ENCODE measurements around the gene ATP1A4.

Gene ATP1A4

DNA sequence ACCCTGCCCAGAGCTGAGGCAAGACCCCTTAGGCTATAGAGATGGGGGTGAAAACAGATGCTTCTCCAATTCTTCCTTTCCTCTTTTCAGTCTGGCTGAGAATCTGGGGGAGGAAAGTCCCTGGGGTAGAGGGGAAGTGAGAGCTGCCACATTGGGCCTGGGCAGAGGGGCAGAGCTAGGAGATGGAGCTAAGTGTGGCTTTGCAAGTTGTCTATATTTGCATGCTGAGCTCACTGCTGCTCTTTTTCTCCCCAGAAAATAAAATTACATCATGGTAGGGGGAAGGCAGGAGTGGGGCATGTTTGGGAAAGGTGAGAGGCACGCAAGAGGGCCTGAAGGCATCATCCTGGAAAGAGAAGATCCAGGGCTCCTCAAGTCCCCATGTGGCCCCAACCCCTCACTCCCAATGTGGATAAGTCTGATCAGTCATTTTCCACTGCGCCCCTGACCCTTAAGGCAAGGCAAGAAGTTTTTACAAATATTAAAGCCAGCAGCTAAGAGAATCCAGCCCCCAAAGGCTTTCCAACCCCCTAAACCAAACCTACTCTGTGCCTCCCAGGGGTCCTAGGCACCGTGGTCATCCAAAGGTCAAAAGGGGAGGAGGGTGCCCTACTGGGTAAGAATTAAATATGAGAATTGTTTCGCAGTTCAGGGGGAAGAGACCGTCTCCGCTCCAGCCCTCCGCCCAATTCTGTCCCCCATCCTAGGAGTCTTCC, 53.3 kb downstream of the ATP1A4 start:
- in situ Hi-C loops (cut with MboI; ENCODE audit: low sequenced_read_pairs) = no loop called here

DNA sequence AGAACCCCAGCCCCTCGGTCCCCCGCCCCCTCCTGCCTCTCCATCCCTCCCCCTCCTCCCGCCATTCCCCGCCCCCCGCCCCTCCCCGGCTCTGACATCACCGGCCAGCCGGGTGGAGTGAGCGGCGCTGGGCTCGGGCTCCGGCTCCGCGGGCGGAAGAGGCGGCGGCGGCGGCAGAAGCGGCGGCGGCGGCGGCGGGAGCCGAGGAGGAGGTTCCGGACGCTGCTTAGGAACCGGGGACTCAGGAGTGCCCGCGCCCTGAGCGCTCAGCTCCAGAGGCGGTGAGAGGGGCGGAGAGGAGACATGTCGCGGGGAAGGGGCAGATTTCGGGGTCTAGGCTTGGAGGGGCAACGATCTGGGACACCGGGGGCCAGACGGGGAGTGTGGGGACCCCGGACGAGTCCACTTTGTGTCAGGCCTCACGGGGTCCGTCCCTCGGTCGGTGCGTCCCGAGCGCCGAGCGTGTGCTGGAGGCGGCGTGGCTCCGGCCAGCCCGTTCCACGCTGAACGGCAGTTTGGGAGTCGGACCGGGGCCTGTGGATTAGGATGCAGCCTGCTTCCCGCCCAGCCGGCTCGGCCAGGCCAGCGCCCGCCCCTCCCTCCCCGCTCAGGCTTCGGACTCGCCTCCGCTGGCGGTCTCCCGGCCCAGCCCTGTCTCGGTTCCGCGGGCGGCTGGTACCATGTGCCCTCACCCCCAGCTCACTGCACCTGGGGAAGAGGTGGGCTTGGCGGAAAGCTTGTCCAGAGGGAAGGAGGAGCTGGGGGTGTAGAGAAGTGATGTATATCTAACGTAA, 54.0 kb downstream of the ATP1A4 start, which contains the start of gene PEA15:
TSS of gene PEA15 (plus strand) at position 143 of the 794 bp plus-strand sequence. CDS start 6,161 bp downstream, outside the sequence.
- in situ Hi-C loops (cut with MboI; ENCODE audit: low sequenced_read_pairs) = no loop called here

DNA sequence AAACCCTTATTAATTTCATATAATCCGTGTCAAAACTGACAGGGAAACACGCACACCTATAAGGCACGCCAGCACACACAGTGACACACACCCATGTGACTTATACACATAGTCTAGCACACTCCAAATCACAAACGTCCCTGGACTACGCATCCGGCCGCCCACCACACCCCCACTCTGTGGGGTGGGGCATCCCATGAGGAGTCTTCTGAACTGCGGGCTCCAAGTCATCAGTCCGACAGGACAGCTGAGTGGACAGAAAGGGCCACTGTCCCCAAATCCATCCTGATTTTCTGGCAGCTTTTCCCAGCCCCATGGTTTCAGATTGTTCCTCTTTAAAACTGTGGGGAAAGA, 54.6 kb downstream of the ATP1A4 start:
- in situ Hi-C loops (cut with MboI; ENCODE audit: low sequenced_read_pairs) = no loop called here

DNA sequence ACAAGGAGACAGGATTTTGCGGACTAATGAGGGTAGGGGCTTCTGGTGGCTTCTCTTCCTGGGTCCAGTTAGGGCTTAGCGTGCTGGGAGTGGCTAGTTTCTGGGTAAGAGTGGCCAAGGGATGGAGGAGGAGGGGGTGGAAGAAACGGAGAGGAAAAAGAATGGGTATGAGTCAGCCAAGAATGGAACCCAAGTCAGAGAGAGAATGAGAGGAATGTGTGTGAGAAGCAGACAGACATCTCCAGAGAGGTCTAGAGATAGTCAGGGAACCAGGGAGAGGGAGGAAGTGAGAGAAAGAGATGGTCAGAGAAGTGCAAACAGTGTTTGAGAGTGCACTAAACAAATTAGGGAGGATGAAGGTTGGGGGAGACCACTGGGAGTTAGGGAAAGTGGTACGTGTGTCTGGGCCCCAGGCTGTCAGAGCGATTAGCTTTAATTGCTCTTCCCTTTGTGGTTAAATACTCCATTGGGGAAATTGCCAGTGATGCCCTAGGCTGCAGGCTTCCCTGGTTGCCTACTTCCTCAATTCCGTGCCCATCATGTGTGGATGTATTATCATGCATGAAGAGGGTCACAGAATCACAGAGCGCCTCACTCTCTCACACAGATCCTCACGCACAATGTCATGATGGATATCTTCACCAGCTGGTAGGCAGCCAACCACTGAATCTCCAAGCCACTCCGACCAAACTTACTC, 55.2 kb downstream of the ATP1A4 start:
- in situ Hi-C loops (cut with MboI; ENCODE audit: low sequenced_read_pairs) = no loop called here

GRCh38 chr1:160207118-160207650, 55.8 kb downstream of the ATP1A4 start:
- in situ Hi-C loops (cut with MboI; ENCODE audit: low sequenced_read_pairs) = no loop called here

DNA sequence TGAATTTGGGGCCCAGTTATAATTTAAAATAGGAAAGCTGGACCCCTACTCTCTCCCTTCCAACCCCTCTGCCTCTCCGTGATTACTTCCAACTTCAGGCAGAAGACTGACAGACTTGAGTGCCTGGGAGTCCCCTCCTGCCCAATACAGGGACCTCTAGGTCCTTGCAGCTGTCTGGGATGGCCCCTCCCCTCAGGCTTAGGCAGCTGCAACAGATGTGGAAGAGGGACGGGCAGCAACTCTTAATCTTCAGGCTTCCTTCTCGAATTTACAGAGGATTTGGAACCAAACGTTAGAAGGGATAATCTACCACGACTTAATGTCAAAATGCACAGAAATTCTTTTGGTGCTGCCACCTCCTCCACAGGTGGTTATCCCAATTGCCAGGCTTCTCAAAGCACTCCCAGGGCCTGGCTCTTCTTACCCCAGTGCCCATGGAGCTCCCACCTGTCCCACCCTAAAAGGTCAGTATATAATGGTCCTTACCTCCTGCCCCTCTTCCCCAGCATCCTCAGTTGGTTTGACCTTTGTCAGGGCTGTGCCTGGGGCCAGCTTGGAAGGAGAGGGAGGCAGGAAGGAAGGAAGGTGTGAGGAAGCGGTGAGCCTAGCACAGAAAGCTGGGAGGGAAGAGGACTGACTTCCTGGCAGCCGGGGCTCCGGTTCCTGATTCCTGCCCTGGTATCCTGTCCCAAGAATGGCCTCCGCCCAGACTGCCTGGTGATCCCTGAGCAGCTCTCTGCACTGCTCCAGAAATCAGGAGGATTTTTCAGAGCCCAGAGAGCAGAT, 56.6 kb downstream of the ATP1A4 start:
- in situ Hi-C loops (cut with MboI; ENCODE audit: low sequenced_read_pairs) = no loop called here

DNA sequence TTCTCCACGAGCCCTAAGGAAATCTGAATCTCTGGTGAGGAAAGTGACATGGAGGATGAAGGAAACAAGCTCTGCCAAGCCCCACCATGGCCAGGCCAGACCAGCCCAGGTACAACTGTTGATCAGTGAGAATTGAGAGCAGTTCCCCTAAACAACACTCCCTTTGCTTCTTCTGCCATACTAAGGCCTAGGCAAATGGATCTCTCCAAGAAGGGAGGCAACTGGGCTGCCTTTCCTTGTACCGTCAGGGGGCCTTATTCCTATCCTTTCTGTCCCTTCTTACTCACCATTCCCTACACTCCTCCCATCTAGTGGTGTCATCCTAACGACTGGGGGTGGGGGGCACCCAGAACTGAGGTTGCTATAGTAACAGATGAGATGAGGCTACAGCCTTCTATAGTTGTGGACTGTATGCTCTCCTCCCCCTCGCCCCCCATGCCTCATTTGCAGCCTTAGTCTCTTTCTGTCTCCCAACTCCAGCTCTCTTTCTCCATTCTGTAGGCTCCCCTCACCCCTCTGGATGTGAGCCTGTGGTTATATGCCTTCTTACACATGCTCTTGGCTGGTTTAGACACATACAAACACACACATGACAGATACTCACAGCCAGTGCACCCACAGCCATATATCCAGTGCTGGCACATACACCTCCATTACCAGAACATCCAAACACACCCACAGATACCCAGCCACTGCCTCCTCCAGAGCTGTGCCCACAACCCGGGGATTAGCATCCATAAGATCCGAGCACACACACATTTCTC, 57.3 kb downstream of the ATP1A4 start:
- in situ Hi-C loops (cut with MboI; ENCODE audit: low sequenced_read_pairs) = no loop called here

DNA sequence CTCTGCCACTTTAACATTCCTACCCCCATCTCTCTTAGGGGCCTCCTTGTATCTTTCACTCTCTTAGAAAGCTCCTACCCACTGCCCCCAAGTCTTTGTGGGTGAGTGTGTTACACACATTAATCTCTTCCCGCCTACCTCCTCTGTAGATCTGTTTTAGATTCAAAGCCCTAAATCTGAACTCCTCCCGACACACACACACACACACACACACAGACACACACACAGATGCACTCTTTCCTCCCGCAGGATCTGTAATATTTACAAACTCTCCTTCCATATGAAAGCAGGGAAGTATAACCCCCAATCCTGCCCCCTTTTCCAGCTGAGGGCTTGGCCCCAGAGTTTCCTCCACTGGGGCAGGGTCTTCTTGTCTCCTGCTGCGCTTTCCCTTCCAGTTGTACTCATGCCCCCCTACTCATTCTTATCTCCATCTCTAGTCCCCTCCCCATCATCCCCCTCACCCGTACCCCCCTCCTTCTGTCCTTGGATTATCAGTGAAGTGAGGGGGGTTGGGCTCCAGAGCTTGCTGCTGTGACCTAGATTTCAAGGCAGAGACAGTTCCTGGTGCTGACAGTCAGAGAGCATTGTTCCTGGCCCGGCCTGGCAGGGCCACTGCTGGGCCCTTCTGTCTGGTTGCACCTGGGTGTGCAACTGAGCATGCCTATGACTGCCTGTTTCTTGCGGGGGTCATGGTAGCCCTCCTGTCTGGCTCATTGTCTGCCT, 58.1 kb downstream of the ATP1A4 start:
- in situ Hi-C loops (cut with MboI; ENCODE audit: low sequenced_read_pairs) = no loop called here

GRCh38 chr1:160210561-160210960, 59.2 kb downstream of the ATP1A4 start:
- in situ Hi-C loops (cut with MboI; ENCODE audit: low sequenced_read_pairs) = no loop called here

DNA sequence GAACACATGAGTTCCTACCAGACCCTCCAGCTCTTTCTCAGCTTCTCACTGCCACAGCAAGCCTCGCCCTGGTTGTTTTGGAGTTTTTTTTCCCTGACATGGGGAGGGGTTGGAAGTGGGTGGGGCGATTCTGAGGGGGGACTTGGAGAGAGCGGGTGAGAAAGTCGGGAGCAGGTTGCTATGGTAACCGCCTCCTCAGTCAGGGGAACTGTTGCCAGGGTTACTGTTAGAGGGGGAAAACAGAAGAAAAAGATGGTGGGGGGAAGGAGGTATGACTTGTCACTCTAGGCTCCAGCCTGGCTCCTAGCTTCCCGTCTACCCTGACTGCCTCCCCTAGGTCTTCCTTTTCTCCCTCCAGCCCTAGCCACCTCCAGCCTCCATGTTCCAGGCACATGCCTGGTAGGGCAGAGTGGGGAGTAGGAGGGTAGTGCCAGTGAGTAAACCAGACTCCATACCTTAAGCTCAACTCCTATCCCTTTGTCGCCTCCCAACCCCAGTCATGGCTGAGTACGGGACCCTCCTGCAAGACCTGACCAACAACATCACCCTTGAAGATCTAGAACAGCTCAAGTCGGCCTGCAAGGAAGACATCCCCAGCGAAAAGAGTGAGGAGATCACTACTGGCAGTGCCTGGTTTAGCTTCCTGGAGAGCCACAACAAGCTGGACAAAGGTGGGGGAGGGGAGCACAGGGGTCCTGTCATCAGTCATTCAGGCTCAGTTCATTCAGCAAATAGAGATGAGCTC, 59.8 kb downstream of the ATP1A4 start:
- in situ Hi-C loops (cut with MboI; ENCODE audit: low sequenced_read_pairs) = no loop called here

DNA sequence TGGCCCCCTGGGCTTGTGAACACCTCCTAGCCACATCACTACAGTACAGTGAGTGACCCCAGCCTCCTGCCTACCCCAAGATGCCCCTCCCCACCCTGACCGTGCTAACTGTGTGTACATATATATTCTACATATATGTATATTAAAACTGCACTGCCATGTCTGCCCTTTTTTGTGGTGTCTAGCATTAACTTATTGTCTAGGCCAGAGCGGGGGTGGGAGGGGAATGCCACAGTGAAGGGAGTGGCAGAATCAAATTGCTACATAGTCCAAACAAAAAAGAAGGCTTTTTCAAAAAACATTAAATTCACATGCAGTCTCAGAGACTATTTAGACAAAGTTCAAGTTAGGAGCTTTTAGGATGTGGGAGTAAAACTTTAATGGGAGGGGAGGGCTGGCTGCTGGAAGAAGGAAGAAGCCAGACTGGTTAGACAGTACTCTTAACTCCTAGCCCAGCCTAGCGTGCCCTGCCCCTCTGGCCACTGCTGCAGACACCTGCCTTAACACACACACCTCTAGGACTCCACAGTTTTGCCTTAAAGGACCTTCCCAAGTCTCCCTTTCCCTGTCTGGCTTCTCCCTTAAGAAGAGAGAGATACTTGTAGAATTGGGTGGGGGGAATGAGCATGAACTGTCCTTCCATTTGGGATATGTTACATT, 63.2 kb downstream of the ATP1A4 start:
- in situ Hi-C loops (cut with MboI; ENCODE audit: low sequenced_read_pairs) = no loop called here

DNA sequence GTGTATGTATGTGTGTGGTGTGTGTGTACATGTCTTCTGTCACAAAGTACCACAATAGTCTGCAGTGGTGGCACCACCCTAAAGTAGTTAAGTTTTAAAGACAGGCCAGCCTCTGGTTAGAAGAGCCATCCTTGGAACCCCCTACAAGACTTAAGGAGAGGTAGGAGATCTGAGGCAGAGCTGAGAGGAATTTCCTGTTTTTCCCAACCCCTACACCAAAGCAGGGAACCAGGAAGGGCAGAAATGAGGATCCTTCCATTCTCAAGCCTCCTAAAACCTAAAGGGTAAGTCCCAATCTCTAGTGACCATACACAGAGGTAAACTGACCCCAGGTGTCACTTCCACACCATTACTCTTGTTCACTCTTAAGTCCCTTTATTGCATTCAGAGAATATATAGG, 64.9 kb downstream of the ATP1A4 start:
- in situ Hi-C loops (cut with MboI; ENCODE audit: low sequenced_read_pairs) = no loop called here

DNA sequence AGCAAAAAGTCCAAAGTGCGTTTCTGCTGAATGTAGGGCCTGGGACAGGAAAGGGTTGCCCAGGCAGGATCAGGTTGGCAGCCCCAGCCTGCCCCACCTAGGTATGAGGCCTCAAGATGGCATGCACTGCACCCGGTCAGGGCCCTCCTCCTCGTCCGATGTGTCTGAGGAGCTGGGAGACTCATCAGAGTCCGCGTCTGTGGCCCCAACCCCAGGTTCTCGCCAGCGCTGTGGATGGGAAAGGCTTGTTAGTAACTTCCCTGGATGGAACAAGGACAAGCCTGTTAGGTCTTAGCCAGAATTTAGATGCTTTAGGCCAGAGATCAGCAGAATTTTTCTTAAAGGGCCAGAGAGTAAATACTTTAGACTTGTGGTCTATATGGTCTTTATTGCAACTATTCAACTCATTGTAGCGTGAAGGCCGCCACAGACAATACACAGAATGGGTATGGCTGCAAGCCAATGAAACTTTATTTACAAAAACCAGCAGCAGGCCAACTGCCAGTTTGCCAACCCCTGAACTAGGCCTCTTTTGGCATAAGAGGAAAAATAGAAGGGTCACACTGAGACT, 66.2 kb downstream of the ATP1A4 start:
- in situ Hi-C loops (cut with MboI; ENCODE audit: low sequenced_read_pairs) = no loop called here

DNA sequence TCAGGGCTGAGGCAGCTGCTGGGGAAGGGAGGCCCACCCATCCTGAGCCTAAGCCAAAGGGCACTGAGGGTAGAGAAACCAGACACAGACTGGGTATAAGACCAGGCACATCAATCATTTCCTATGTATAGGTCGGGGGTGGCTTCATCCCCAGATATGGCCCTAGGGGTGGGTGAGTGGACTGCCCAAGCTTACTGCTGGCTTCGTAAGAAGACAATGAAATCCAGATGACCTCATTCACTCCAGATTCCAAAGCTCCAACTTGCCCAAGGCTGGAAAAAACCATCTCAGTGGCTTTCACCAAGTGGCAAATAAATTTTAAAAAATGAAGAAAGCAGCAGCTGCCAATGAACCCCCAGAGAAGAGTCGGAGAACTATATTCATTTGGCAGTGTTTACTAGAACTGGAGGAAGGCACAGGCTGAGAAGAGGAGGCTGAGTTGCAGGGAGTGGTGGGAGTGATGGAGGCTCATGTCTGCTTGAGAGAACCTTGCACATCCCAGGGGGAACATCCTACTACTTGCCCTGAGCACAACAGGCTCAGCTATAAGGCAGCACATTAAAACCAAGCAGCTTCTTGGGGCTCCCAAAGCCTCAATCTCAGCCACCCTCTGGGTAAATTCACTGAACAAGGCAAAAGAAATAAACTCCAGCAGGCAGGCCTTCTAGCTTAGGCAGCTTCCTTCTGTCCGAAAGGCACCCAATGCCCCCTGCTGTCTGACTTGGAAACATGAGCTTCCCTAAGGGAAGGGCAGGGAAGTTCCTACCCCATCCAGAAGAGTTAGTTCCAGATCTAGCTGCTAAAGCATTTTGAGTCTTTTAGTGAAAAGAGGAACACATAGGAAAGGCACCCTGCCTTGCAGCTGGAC, 67.9 kb downstream of the ATP1A4 start:
- in situ Hi-C loops (cut with MboI; ENCODE audit: low sequenced_read_pairs) = no loop called here

DNA sequence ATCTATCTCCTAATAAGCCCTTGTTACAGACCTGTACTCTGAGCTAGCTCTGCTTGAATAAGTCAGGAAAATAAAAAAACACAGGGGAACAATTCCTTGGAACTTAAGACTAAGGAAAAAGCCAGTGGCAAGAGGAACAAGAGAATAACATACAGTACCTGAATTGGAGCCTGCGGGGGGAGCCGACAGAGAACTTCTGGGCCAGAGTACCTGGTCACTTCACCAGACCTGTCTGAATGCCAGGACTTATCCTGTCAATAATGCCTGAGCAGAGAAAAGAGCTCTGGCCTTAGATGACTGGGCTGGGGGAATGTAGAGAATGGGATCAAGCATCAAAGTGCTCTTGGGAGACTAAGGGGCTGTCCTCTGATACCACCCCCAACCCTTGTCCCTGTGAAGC, 68.9 kb downstream of the ATP1A4 start:
- in situ Hi-C loops (cut with MboI; ENCODE audit: low sequenced_read_pairs) = no loop called here

DNA sequence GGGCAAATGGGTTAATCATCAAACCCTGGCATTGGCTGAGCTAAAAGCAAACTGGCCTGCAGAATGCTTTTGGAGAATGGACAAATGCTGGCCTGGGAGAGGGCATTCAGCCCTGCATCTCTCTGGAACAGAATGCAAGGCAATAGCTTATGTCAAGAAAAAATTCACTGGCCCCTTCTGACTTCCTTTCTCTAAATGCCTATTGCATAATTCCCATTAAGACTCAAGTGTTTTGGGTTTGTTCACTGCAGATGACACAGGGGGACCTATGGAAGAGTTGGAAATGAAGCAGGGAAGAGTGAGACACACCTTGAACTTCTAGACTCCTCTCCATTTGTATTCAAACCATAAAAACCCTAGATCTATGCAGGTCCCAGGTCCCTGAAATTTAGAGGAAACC, 69.7 kb downstream of the ATP1A4 start:
- in situ Hi-C loops (cut with MboI; ENCODE audit: low sequenced_read_pairs) = no loop called here

DNA sequence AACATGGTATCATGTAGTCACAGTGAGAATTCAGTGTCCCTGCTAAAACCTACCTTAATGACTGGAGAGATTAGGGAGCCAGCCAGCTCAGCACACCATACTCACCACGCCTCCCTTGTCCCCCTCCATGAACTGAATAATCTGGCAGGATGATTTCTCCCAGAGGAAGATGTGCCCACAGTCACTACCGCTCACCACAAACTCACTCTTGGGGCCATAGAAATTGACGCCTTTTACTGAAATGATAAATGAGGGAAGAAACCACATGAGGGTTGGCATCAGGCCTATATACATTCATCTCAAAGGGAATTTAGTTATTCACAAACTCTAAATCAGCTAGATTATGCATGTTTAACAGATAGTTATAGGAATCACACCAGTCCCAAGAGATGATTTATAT, 71.1 kb downstream of the ATP1A4 start:
- in situ Hi-C loops (cut with MboI; ENCODE audit: low sequenced_read_pairs) = no loop called here
